Dedifferentiated amniotic fluid mesenchymal stem cell (primary cell): ENCODE data around the gene NKAIN4.
A peak's percentile ranks its signal among the peaks of the same experiment; 100 is the strongest.

ENCODE experiments used
- DNase-seq: peaks from one replicate; pipeline ENCODE4 v3.0.0-alpha.2; 2016; ENCODE audit errors: extremely low spot score

NKAIN4 gene

DNA sequence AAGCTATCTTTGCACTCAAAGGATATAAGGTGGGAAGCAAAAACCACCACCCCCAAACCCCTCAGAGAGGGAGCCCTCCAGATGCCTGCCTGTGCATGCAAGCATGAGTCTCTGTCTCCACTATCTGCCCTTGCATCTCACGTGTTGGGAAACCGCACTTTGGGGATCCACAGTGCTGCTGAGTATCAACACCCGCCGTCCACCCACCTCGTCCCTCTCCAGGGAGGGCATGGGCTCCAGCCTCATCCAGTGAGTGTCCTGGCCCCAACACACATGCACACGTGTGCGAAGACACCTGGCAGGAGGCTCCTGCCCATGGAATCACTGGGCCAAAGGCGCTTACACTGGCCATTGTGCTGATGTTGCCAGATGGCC lies 34.8 kb downstream of the NKAIN4 start:
- DNase-seq = no peak

DNA sequence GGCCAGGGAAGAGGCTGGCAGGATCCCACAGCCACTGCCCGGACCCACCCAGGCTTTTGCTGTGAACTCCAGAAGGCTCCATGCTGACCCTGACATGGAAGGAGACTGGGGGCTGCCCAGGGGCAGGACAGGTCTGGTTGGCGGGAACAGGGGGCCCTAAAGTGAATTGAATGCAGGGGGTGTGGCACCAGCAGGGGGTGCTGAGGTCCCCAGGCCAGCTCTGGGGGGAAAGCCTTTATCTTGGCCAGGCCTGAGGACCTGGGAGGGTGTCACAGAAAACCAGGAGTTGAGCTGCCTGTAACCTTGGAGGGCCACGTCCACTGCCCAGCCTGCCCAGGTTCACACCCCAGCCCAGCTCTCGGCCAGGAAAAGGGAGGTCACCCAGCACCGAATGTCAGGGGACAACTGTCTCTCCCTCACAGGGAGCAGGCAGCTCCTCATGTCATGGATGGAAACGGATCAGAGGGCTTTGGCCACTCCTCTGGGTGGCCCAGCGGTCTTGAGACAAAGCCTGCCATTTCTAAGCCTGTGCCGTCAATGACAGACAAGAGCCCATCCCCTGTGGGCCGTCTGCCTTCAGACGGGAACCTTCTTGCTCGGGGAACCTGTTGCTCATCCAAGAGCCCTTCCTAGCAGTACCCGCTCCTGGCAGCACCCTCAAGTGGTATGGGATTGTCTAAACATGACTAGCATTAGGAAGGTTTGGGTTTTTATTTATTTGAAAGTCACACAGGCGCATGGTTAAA lies 35.4 kb downstream of the NKAIN4 start:
- no peak for DNase-seq

DNA sequence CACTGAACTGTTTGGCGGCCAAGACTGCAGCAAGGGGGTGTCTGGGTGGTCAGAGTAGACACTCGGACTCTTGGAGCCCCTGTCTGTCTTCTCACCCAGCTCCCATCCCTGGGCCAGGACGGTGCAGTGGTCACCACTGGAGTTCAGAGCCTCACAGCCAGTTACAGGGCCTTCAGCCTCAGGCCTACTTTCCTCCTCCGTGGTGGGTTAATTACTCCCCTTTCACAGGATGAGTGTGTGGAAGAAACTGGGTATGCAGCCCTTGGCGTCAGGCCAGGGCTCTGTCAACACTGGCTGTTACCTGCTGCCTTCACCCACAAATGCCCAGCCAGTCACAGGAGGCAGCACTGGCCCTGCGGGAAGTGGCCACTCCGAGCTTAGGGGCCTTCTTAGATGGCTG lies 36.6 kb downstream of the NKAIN4 start:
- DNase-seq = no peak

DNA sequence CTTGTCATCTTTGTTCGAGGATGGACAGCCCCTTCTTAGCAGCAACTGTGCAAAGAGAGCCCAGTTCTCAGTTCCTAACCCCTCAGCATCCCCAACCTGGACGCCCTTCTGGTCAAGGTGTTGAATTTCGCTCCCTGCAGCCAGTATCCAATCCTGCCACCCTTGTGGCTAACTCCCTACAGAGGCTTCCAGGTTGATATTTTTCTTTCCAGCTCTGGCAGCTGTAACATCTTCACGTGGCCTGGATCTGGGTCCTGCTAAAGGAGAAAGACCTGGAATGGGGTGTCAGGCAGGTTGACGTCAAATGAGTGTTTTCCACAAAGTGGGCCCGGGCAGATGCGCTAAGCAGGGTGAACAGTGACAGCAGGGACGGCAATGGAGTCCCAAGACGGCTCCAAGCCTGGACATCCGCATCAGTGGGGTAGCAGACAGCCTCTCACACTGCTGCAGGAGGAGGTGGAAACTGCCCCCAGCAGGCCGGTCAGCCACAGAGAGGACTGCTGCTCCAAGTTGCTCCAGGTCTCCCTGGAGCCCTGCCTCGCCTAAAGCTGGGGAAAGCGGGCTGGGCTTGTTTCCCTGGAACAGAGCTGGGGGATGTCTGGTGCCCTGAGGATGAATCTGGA lies 37.3 kb downstream of the NKAIN4 start:
- no peak for DNase-seq

DNA sequence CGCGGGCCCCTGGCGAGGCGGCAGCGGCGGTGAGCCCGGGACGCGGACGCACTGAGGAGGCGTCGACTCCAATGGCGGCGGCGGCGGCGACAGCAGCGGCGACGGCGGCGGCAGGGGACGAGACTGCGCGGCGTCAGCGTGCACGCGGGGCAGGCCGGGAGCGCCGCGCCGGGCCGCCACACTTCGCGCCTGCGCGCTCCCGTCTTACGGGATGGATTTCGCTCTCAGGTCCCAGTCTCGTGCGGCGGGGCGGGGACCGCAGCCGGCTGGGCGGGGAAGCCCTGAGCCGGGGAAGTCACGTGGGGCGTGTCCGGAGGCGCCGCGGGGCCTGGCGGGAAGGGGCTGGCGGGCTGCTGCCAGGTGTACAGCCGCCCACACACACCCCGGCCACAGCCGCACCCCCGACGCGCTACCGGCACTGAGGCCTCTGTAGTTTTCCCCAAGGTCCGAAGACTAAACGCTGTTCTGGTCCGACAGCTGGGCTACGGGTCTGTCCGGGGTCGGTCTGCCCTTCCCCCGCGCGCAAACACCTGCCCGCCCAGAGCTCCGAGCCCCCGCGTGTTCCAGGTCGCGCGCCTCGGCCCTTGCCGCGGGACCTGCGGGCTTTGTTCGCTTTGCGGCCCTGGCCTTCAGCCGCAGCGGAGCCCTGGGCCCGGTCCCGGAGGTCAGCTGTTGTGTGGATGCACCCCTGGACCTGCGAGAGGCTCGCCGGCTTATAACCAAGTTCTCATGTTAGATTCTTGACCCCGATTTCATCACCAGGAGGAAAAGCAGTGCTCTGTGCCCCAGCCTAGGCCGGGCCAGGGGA lies 38.0 kb downstream of the NKAIN4 start, which contains the start of gene YTHDF1:
Gene YTHDF1, minus strand, starts transcription at position 91 of the 808 bp plus-strand sequence. CDS start 239 bp downstream, outside the sequence.
- DNase-seq = peak; percentile 90

DNA sequence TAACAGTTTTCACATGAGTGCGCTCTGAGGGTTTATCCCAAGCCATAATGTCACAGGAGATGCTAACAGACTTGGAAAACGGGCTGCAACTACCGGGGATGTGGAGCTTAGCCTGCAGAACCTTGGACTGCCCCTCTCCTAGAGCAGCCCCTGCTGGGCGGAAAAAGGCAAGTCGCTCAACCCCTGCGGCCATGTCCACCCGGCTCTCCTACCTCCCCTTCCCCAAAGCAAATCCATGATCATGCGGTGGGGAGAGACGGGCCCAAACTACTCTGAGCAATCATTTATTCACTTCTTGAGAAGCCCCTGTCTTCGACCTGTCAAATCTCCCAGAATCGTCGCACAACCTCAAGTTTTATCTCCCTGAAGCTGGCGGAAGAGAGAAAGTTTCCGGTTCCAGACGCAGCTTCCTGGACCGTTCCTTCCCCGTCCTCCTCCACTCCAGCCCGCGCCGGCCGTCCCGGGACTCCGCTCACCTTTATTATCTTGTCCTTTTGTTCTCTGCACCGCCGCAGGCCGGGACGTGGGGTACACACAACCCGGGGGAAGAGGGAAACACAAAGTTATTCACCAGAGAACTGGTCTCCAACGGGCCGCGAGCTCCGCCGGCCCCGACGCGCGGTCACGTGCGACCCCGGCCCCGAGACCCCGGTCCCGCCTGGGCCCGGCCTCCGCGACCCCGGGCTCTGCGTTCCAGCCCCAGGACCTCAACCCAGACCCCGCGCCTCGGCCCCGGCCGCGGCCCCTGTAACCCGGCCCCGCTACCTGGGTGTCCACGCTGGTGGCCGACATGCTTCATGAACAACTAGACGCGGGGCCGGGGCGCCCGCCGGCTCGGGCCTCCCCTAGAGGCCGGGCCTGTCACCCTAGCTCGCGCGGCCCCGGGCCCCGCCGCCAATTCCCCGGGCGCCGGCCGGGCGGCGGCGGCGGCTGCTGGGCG lies 38.9 kb downstream of the NKAIN4 start:
- peak; percentile 45 for DNase-seq

DNA sequence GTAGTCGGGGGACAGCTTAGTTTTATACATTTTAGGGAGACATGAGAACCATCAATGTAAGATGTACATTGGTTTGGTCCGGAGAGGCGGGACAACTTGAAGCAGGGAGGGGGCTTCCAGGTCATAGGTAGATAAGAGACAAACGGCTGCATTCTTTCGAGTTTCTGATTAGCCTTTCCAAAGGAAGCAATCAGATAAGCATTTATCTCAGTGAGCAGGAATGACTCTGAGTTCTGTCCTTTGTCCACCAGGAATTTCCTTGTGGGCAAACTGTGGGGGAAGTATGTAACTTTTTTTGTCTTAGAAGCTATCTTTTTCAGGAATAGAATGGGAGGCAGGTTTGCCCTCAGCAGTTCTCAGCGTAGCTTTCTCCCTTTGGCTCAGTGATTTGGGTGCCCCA lies 39.7 kb downstream of the NKAIN4 start:
- DNase-seq = no peak

DNA sequence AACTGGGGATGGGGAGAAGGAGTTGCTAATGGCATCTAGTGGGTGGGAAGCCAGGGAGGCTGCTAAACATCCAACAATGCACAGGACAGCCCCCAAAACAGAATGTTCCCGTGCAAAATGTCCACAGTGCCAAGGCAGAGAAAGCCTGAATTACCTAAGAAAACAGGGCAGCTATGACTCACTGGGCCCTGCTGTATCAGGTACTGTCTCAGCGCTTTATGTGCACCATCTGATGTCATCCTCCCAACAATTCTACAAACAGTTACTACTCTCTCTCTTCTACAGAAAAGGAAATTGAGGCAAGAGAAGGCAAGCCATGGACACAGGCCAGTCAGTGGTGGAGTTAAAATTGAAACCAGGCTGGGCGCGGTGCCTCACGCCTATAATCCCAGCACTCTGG lies 41.5 kb downstream of the NKAIN4 start:
- DNase-seq = no peak

DNA sequence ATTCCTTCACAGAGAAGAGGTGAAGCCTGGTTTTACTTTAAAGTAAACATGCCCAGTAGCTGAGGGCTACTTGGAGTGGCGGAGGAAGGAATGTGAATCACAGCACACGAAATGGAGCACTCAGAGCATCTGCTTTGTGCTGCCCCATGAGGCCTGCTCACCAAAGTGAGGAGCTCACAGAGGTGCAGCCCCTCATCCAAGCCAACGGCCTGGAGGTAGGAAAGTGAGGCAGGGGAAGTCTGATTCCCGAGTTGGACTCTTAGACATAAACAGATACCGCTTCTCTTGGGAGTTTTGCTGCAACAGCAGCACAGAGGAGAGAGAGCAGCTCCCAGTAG lies 41.9 kb downstream of the NKAIN4 start:
- DNase-seq = no peak

DNA sequence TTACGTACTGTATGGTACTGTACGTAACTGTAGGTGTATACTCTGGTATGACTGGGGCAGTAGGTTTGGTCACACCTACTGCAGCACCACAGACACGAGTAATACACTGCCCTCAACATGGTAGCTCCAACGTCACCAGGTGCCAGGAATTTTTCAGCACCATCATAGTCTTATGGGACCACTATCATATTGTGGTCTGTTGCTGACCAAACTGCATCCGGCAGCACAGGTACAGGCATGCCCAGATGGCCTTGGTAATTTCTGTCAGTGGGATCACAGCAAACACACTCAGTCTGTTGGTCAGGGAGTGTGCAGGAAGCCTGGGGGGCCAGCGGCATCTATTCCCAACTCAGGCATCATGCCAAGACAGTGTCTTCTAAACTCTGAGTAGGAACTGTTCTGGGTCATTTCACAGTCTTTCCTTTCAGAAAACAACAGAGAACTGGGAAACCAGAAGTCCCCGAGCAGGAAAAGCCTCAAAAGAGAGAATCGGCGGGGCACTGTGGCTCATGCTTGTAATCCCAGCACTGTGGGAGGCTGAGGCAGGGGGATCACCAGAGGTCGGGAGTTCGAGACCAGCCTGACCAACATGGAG lies 44.2 kb downstream of the NKAIN4 start:
- DNase-seq = no peak

DNA sequence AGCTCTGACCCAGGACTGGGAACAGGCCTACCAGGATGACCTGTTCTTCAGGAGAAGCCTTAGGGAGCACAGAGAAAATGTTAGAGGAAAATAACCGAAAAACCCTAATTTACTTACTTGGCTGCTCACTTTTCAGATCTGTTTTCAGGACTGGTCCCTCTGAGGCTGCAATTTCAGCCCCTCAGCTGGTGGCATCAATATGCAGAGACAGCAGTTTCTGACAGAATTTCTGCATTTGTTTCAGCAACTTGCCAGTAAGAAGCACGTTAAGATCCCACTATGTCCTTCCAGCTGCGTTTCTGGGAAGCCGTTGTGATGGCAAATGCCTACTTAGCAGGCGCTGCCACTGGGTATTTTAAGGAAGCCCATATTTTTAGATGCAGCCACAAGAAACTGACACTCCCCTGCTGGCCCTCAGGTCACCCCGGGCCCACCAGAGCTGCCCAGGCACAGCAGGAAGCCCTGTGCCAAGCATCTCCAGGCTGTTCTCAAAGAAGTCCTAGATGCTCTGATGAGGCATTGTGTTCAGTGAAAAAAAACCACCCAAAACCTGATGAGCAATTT lies 45.8 kb downstream of the NKAIN4 start:
- no peak for DNase-seq

DNA sequence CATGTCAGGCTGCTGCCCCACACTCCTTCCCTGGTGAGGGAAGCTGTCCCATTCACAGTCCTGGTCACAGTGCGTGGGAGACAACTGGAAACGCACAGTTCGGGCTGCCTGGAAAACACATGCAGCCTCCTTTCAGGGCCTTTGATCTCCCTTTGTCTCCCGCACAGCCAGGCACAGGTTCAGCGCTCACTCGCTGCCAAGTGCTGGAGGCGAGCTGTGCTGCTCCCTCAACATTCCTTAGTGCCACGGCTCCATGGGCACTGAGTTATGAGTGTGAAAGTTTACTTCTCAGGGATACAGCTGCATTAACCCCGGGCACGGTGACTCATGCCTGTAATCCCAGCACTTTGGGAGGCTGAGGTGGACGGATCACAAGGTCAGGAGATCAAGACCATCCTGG lies 47.4 kb downstream of the NKAIN4 start:
- DNase-seq = no peak

DNA sequence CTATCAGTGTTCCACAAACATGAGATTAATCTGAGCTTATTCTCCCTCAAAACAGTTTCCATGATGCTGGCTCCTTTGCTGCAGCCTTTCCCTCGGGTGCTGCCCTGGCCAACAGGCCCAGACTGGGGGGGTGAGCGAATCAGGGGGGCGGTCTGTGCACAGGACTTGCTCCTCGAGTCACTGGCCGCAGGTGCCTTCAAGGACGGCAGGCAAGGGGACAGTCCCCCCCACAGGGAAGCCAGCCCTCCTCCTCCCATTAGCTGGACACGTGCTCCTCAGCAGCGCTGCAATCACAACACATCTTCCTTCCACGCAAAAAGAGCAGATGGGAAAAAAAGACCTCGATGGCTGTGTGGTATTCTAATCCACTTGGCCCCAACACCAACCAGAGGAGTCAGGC lies 48.4 kb downstream of the NKAIN4 start:
- no peak for DNase-seq

DNA sequence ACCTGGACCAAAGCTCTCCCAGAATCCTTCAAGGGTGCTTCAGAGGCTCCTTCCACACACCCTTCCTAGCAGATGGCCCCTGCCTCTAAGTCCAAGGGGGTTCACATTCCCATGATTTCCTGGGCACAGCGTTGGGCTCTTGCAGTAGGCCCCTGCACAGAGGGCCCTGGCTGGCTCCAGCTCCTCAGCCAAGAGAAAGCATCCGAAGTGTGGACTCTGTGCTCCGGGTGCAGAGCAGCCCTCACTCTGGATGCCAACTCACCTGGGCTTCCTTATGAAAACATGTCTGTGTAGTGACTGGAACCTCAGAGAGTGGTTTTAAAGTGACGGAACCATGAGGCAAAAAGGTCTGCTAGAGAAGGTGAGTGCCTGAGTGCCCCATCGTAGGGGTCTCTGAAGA lies 49.9 kb downstream of the NKAIN4 start:
- no peak for DNase-seq

DNA sequence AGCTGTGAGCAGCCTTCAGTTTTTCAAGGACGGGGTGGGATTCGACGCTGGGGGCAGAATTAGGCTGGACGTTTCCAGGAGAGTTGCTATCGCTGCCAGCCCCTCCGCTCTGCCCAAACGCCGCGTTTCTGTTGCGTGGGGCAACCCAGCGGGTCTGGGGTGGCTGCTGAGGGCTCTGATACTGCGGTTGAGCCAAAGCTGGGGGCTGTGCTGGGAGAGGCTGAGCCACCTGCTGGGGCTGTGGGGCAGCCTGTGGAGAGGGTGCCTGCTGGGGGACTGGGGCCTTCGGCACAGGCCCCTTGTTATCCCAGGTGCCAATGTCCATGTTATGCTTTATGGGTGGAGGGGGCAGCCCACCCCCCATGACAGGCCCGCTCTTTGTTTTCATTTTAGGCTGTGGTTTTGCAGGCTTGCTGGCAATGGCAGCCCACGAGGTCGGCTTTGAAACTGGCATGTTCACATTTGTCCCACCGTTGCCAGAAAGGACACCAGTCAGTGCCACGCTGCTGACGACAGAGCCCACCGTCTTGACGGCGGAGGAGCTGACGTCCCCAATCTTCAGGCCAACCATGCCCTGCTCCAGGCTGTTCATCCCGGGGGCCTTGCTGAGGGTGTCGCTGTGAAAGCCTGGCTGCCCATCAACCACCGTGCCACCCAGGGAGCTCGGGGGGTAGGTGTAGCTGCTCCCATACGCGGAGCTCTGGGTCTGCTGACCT lies 51.3 kb downstream of the NKAIN4 start:
- DNase-seq = no peak

DNA sequence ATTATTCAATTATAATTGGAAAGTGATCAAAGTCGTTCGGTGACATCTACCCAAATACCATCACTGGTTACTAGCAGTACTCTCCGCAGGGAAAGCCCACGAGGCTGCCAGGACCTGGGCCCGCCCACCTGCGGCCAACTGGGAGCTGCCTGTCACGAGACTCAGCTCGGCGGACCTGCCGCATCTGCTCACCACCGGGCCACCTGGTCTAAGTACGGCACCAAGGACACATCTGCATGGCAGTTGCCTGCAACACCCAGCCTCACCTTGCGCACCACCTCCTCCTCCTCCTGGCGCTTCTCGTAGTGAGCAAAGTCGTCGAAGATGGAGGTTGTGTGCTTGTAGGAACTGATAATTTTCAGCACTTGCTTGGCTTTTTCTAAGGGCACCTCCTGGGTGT lies 52.2 kb downstream of the NKAIN4 start:
- DNase-seq = no peak

DNA sequence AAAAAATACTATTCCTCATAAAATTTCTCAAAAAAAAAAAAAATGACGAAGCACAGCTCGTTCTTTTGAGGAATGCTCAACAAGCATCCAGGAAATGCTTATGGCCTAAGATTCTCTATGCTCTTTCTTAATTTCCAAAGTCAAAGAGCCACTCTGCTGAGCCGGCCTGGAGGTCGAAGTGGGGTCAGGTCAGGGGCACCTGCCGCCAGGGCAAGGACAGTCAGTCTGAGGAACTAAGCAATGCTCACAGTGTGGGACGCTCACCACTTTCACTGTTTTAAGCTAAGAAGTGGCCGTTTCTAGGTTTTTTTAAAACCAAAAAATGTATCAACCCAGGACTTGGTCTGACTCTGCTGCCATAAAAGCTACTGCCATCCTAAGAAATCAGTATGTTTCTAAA lies 55.7 kb downstream of the NKAIN4 start:
- DNase-seq = no peak

DNA sequence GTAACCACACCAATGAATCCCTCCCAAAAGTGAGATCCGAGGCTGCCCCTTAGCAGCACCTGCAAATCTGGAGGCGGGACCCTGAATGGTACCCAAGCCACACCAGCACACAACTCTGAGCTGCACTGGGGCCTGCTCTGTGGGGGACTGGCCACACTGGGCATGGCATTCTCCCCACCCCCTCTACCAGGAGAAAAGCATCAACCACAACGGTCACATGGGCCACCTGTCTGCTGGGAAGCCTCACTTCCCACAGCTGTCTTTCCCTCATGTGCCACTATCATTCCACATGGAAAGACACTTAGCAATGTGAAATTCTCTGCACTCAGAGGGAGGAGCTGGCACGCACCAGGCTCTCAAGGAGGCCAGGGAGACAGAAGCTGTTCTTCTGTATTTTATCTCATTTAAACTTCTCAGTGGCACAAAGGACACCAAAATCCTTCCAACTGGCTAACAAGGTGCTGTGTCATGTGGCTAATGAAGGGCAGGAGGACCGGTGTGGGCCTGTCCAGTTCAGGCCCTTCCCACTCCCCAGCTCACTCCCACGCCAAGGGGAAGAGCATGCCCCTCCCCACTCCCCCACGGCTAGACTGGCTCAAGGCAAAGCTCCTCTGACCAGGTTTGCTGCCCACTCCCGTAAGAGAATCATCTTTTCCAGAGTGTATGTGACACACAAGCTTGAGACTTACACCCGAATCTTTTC lies 57.3 kb downstream of the NKAIN4 start:
- no peak for DNase-seq

DNA sequence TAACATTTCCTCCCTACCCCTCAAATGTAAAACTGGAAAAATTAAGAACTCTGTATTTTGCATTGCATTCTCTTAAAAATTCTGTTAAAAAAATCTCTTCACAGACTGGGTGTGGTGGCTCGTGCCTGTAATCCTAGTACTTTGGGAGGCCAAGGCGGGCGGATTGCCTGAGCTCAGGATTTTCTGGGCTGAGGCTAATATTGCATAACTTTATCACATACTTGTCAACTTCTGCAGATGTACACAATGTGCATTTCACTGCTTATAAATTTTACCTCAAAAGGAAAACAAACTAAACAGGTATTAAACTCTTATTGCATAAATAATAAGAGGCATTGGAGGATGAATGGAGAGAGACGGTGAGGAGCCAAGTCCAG lies 59.5 kb downstream of the NKAIN4 start:
- DNase-seq = no peak
